Measurements from ENCODE around the gene BRD8. TPM values are rescaled to one million over a fixed set of nuclear protein-coding genes. Genes with fewer than 3 reads are reported as not detected.
"Not testable (repeated sequence)": the region's sequence is repeated elsewhere in the genome, so short reads cannot be mapped to it uniquely, and the experiment has no call there.

Gene BRD8
- total and polyA plus RNA-seq, 2 donors (not counting 1 experiment from before 2014, with no cell fraction given) = 22.9 to 98.9 TPM

DNA sequence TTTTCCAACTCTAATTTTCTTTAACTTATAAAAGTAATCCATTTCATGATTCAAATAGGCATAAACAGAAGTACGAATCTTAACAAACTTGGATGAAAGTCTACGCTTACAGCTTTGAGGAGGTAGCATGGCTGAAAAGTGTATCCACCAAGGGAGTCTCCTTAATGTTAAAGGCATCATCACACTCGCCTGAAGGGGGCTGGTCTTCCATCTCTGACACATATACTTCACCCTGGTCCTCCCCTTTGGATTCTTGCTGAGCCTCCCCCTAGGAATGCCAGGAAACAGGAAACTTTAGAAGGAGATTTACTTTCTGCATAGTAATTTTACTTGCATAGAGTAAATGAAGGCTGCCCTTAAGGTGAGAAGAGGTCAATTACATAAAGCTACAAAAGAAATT is 28.9 kb downstream of the BRD8 start:
- ChIA-PET POLR2A (no interaction called here), CTCF (interaction anchor here (0.5 kb wide), 1 partner anchor 103 kb away, joined by 5 read pairs; no protein-coding TSS in a partner anchor)
- Histone ChIP-seq H3K36me3 (replicated peaks in 1 of 2; ENCODE audit: control extremely low read depth in 1 of 2, control insufficient read depth in 1 of 2, extremely low read depth in 1 of 2, insufficient read depth in 2 of 2, low read length in 1 of 2) (no peaks in the 10 kb centered on the region), H4K20me1 (ENCODE audit: control insufficient read depth, insufficient read depth, low read length, poor library complexity, severe bottlenecking) (no peaks in the 10 kb centered on the region), H3K9me3 (ENCODE audit: control extremely low read depth in 1 of 3, control insufficient read depth in 2 of 3, insufficient read depth in 1 of 3, low read length in 2 of 3) (no peaks in the 10 kb centered on the region), H2AFZ (ENCODE audit: insufficient read depth, low read depth, low read length, poor library complexity, severe bottlenecking) (no peak overlapping the region), H3K79me2 (ENCODE audit: control insufficient read depth, insufficient read depth, low read length) (no peaks in the 10 kb centered on the region), H3K27me3 (replicated peaks in 1 of 4; ENCODE audit: control extremely low read depth in 1 of 4, control insufficient read depth in 3 of 4, insufficient read depth in 4 of 4, low read length in 3 of 4) (no peaks in the 10 kb centered on the region), H3K9ac (ENCODE audit: low read length) (no peak overlapping the region), H3K4me3 (ENCODE audit: control extremely low read depth in 1 of 5, extremely low read depth in 1 of 5, insufficient read depth in 1 of 5, low read depth in 2 of 5, low read length in 4 of 5) (no peak overlapping the region), H3K4me1 (ENCODE audit: control insufficient read depth in 2 of 2, insufficient read depth in 2 of 2, low read length in 2 of 2) (no peaks in the 10 kb centered on the region), H3K4me2 (replicated peaks; ENCODE audit: low read depth, low read length, poor library complexity, severe bottlenecking) (no peak overlapping the region), H3K27ac (ENCODE audit: low read length in 2 of 2) (no peak overlapping the region)
- Mint-ChIP-seq H3K27me3 (no peaks in the 10 kb centered on the region), H3K9me3 (ENCODE audit: insufficient read depth) (no peaks in the 10 kb centered on the region), H3K4me3 (no peak overlapping the region), H3K4me1 (no peaks in the 10 kb centered on the region), H3K27ac (no peak overlapping the region)
- no CpG with 5 or more reads among the region's 3 CpGs for WGBS (ENCODE audit: insufficient coverage)
- intact Hi-C loops (cut with micrococcal nuclease) = no loop called here
- ATAC-seq (ENCODE audit: low read depth) (no peak), DNase-seq (no peak)
- no peak for TF ChIP-seq EZH2 (IDR thresholded peaks at IDR 0.05; ENCODE audit: borderline replicate concordance, insufficient read depth, low read depth, low read length, poor library complexity, severe bottlenecking)
- TF ChIP-seq, protein P1, sequence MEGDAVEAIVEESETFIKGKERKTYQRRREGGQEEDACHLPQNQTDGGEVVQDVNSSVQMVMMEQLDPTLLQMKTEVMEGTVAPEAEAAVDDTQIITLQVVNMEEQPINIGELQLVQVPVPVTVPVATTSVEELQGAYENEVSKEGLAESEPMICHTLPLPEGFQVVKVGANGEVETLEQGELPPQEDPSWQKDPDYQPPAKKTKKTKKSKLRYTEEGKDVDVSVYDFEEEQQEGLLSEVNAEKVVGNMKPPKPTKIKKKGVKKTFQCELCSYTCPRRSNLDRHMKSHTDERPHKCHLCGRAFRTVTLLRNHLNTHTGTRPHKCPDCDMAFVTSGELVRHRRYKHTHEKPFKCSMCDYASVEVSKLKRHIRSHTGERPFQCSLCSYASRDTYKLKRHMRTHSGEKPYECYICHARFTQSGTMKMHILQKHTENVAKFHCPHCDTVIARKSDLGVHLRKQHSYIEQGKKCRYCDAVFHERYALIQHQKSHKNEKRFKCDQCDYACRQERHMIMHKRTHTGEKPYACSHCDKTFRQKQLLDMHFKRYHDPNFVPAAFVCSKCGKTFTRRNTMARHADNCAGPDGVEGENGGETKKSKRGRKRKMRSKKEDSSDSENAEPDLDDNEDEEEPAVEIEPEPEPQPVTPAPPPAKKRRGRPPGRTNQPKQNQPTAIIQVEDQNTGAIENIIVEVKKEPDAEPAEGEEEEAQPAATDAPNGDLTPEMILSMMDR (IDR thresholded peaks at IDR 0.05) = no peak

DNA sequence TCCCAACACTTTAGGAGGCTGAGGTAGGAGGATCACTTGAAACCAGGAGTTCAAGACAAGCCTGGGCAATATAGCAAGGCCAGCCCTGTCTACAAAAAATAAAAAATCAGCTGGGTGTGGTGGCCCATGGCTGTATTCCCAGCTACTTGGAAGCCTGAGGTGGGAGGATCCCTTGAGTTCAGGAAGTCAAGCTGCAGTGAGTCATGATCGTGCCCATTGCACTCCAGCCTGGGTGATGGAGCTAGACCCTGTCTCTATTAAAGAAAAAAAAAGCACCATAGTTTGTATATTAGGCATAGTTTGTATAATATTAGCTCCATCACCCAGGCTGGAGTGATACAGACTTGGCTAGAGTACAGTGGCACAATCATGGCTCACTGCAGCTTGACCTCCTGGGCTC is 29.6 kb downstream of the BRD8 start:
- Histone ChIP-seq H3K27ac (ENCODE audit: low read length in 2 of 2) (no peak overlapping the region), H3K9me3 (ENCODE audit: control extremely low read depth in 1 of 3, control insufficient read depth in 2 of 3, insufficient read depth in 1 of 3, low read length in 2 of 3) (peaks cover 0 to 2% (median 0%) of the 10 kb centered on the region in 3 donors), H3K27me3 (replicated peaks in 1 of 4; ENCODE audit: control extremely low read depth in 1 of 4, control insufficient read depth in 3 of 4, insufficient read depth in 4 of 4, low read length in 3 of 4) (no peaks in the 10 kb centered on the region), H3K9ac (ENCODE audit: low read length) (no peak overlapping the region), H4K20me1 (ENCODE audit: control insufficient read depth, insufficient read depth, low read length, poor library complexity, severe bottlenecking) (no peaks in the 10 kb centered on the region), H3K36me3 (replicated peaks in 1 of 2; ENCODE audit: control extremely low read depth in 1 of 2, control insufficient read depth in 1 of 2, extremely low read depth in 1 of 2, insufficient read depth in 2 of 2, low read length in 1 of 2) (no peaks in the 10 kb centered on the region), H3K79me2 (ENCODE audit: control insufficient read depth, insufficient read depth, low read length) (no peaks in the 10 kb centered on the region), H3K4me3 (ENCODE audit: control extremely low read depth in 1 of 5, extremely low read depth in 1 of 5, insufficient read depth in 1 of 5, low read depth in 2 of 5, low read length in 4 of 5) (no peak overlapping the region), H2AFZ (ENCODE audit: insufficient read depth, low read depth, low read length, poor library complexity, severe bottlenecking) (no peak overlapping the region), H3K4me1 (ENCODE audit: control insufficient read depth in 2 of 2, insufficient read depth in 2 of 2, low read length in 2 of 2) (no peaks in the 10 kb centered on the region), H3K4me2 (replicated peaks; ENCODE audit: low read depth, low read length, poor library complexity, severe bottlenecking) (no peak overlapping the region)
- no peaks in the 10 kb centered on the region for H3K4me1 Mint-ChIP-seq
- no peaks in the 10 kb centered on the region for H3K9me3 Mint-ChIP-seq (ENCODE audit: insufficient read depth)
- no peak overlapping the region for H3K27ac Mint-ChIP-seq
- ATAC-seq (ENCODE audit: low read depth) (no peak), DNase-seq (no peak)
- TF ChIP-seq, protein P1 (IDR thresholded peaks at IDR 0.05) = no peak
- TF ChIP-seq EZH2 (IDR thresholded peaks at IDR 0.05; ENCODE audit: borderline replicate concordance, insufficient read depth, low read depth, low read length, poor library complexity, severe bottlenecking) = no peak
- ChIA-PET CTCF (no interaction called here), POLR2A (no interaction called here)
- H3K27me3 Mint-ChIP-seq = no peaks in the 10 kb centered on the region
- intact Hi-C loops (cut with micrococcal nuclease) = no loop called here
- WGBS (ENCODE audit: insufficient coverage) = no CpG with 5 or more reads among the region's 1 CpG
- H3K4me3 Mint-ChIP-seq = no peak overlapping the region

- H3K27ac ChIP-seq (ENCODE audit: low read length in 2 of 2); H3K9ac ChIP-seq (ENCODE audit: low read length); H3K27me3 Mint-ChIP-seq; ATAC-seq (ENCODE audit: low read depth); H3K4me2 ChIP-seq (replicated peaks; ENCODE audit: low read depth, low read length, poor library complexity, severe bottlenecking); DNase-seq; H3K4me1 ChIP-seq (ENCODE audit: control insufficient read depth in 2 of 2, insufficient read depth in 2 of 2, low read length in 2 of 2); H3K4me3 Mint-ChIP-seq; intact Hi-C loops (cut with micrococcal nuclease); H3K4me1 Mint-ChIP-seq; H3K36me3 ChIP-seq (replicated peaks in 1 of 2; ENCODE audit: control extremely low read depth in 1 of 2, control insufficient read depth in 1 of 2, extremely low read depth in 1 of 2, insufficient read depth in 2 of 2, low read length in 1 of 2); H3K9me3 Mint-ChIP-seq (ENCODE audit: insufficient read depth); H3K9me3 ChIP-seq (ENCODE audit: control extremely low read depth in 1 of 3, control insufficient read depth in 2 of 3, insufficient read depth in 1 of 3, low read length in 2 of 3); H3K79me2 ChIP-seq (ENCODE audit: control insufficient read depth, insufficient read depth, low read length); POLR2A ChIA-PET; H3K27ac Mint-ChIP-seq; H3K4me3 ChIP-seq (ENCODE audit: control extremely low read depth in 1 of 5, extremely low read depth in 1 of 5, insufficient read depth in 1 of 5, low read depth in 2 of 5, low read length in 4 of 5); H4K20me1 ChIP-seq (ENCODE audit: control insufficient read depth, insufficient read depth, low read length, poor library complexity, severe bottlenecking); H3K27me3 ChIP-seq (replicated peaks in 1 of 4; ENCODE audit: control extremely low read depth in 1 of 4, control insufficient read depth in 3 of 4, insufficient read depth in 4 of 4, low read length in 3 of 4); H2AFZ ChIP-seq (ENCODE audit: insufficient read depth, low read depth, low read length, poor library complexity, severe bottlenecking): not testable (repeated sequence)
- WGBS (ENCODE audit: insufficient coverage) = 83% methylated on average over 2 of the region's 6 CpGs
- CTCF ChIA-PET = interaction anchor here (1.2 kb wide), 2 partner anchors 10 to 66 kb away, joined by 5 read pairs; no protein-coding TSS in a partner anchor
Measured at GRCh38 chr5:138143578-138143977, 34.9 kb downstream of the BRD8 start.

All from B cell (primary cell).